Caco-2 (cell line): ENCODE data around the gene OMP. TPM values are rescaled to one million over a fixed set of nuclear protein-coding genes. Genes with fewer than 3 reads are reported as not detected.

ENCODE experiments used
- BruUV-seq: library from RNA; stranded (reverse); fragments of 400-500 nt; replicated peaks from 2 replicates; lab custom pipeline; 2021; lab: Mats Ljungman, UMichigan
- CTCF ChIA-PET: fragments of 300-600 bp; sonication (Branson Sonifier 250); formaldehyde crosslinking; loops from one replicate; lab custom pipeline; 2022; ENCODE audit warnings: antibody characterized with exemption; lab: Charles Lee
- POLR2A ChIA-PET: fragments of 300-600 bp; sonication (Branson Sonifier 250); formaldehyde crosslinking; loops from one replicate; lab custom pipeline; 2022; ENCODE audit warnings: antibody characterized with exemption; lab: Charles Lee
- DNase-seq, 2 experiments: peaks; one replicate each; pipeline versions ENCODE4 v3.0.0 to v3.0.0-alpha.2; 2020 to 2022
- H3K27me3 ChIP-seq: replicated peaks from 2 replicates; pipeline ENCODE4 v1.6.0; 2011; ENCODE audit warnings: low read length; ENCODE audit not compliant: control insufficient read depth, insufficient read depth
- H3K36me3 ChIP-seq: 2 replicates; pipeline ENCODE4 v1.5.1; 2011; ENCODE audit warnings: low read length; ENCODE audit not compliant: control insufficient read depth, insufficient read depth
- H3K4me1 ChIP-seq: fragments of 250-450 bp; sonication (Bioruptor Pico); 2 replicates; pipeline ENCODE4 v1.5.1; 2020; ENCODE audit warnings: mild to moderate bottlenecking
- H3K4me3 ChIP-seq: 2 replicates; pipeline ENCODE4 v1.5.1; 2011; ENCODE audit warnings: low read depth, mild to moderate bottlenecking, control low read depth, low read length
- H3K9me3 ChIP-seq: fragments of 250-450 bp; sonication (Bioruptor Pico); 2 replicates; pipeline ENCODE4 v1.5.1; 2020; ENCODE audit warnings: mild to moderate bottlenecking, moderate library complexity
- H3K27ac Mint-ChIP-seq: one replicate; pipeline ENCODE4 v1.8.0; 2022; ENCODE audit warnings: mixed read lengths; ENCODE audit not compliant: unreplicated experiment
- H3K27me3 Mint-ChIP-seq: one replicate; pipeline ENCODE4 v1.8.0; 2022; ENCODE audit warnings: mixed read lengths; ENCODE audit not compliant: insufficient read depth, unreplicated experiment
- H3K36me3 Mint-ChIP-seq: one replicate; pipeline ENCODE4 v1.8.0; 2022; ENCODE audit warnings: mild to moderate bottlenecking, mixed read lengths; ENCODE audit not compliant: insufficient read depth, unreplicated experiment
- H3K4me1 Mint-ChIP-seq: one replicate; pipeline ENCODE4 v1.8.0; 2022; ENCODE audit warnings: low read depth, mixed read lengths; ENCODE audit not compliant: unreplicated experiment
- H3K4me3 Mint-ChIP-seq: one replicate; pipeline ENCODE4 v1.8.0; 2022; ENCODE audit warnings: mild to moderate bottlenecking, moderate library complexity, mixed read lengths; ENCODE audit not compliant: unreplicated experiment
- H3K9me3 Mint-ChIP-seq: one replicate; pipeline ENCODE4 v1.8.0; 2022; ENCODE audit warnings: mixed read lengths; ENCODE audit not compliant: unreplicated experiment
- intact Hi-C: fragments of 100-400 bp; cut with micrococcal nuclease; formaldehyde crosslinking; loops from one replicate; pipeline ENCODE4 v1.10.0; 2022; ENCODE audit not compliant: unreplicated experiment
- total RNA-seq: library from RNA; stranded (reverse); gene quantifications from 2 replicates; pipeline ENCODE4 v1.2.3, GENCODE V29; 2022
- TF ChIP-seq, protein P1 (sequence below), 2 experiments: fragments of 200-600 bp in 1 of 2; IDR thresholded peaks; 1 replicate in 1 of 2; 2 replicates in 1 of 2; pipeline versions ENCODE4 v1.5.1 to v1.8.0; 2011 to 2022; ENCODE audit warnings: antibody characterized with exemption in 1 of 2, control low read depth in 1 of 2, inconsistent platforms in 1 of 2, low read depth in 1 of 2, low read length in 1 of 2, mild to moderate bottlenecking in 1 of 2, moderate library complexity in 1 of 2; ENCODE audit not compliant: insufficient read depth in 1 of 2, severe bottlenecking in 1 of 2, unreplicated experiment in 1 of 2

OMP gene
- total RNA-seq, 1 experiment from 2014 or later = 0.70 TPM

DNA sequence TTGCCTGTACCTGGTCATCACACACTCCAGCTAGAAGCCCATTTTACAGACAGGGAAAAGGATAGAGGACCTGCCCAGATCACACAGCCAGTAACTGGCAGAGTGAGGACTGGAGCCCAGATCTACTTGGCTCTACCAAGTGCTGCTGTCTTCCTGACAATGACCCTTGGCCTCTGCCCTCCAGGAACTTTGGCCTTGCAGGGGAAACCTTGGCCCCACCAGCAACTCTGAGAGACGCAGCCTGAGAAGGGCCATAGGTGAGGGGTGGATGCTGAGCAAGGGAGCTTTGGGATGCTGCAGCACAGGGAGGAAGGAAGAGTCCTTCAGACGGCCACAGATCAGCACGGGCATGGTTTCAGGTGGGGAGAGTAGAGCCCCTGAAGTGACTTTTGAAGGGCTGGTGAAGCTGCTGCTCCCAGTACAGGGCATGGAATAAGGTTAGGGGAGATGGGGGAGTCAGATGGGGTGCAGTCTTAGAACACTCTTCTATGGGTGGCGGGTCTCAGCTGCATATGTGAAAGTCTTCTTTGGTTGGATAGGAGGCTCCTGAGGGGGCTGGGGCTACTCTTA lies 37.9 kb upstream of the OMP start:
- H3K4me1 Mint-ChIP-seq = peaks cover 33% of the 10 kb centered on the region
- H3K36me3 ChIP-seq = no peaks in the 10 kb centered on the region
- no TSS peak for BruUV-seq
- TF ChIP-seq, protein P1, sequence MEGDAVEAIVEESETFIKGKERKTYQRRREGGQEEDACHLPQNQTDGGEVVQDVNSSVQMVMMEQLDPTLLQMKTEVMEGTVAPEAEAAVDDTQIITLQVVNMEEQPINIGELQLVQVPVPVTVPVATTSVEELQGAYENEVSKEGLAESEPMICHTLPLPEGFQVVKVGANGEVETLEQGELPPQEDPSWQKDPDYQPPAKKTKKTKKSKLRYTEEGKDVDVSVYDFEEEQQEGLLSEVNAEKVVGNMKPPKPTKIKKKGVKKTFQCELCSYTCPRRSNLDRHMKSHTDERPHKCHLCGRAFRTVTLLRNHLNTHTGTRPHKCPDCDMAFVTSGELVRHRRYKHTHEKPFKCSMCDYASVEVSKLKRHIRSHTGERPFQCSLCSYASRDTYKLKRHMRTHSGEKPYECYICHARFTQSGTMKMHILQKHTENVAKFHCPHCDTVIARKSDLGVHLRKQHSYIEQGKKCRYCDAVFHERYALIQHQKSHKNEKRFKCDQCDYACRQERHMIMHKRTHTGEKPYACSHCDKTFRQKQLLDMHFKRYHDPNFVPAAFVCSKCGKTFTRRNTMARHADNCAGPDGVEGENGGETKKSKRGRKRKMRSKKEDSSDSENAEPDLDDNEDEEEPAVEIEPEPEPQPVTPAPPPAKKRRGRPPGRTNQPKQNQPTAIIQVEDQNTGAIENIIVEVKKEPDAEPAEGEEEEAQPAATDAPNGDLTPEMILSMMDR (IDR thresholded peaks at IDR 0.05; ENCODE audit: insufficient read depth in 1 of 2, low read depth in 1 of 2, low read length in 1 of 2, severe bottlenecking in 1 of 2, unreplicated experiment in 1 of 2) = no peak
- DNase-seq = peak in 1 of 2 experiments; percentile 32
- H3K27ac Mint-ChIP-seq = no peak overlapping the region
- no peaks in the 10 kb centered on the region for H3K27me3 Mint-ChIP-seq
- no peak overlapping the region for H3K4me3 ChIP-seq
- peaks cover 9% of the 10 kb centered on the region for H3K9me3 Mint-ChIP-seq
- no peak overlapping the region for H3K4me3 Mint-ChIP-seq
- H3K9me3 ChIP-seq = peaks cover 13% of the 10 kb centered on the region; the same call in 1 of the 2 replicates
- intact Hi-C loops = no loop called here
- peaks cover 26% of the 10 kb centered on the region for H3K4me1 ChIP-seq
- ChIA-PET POLR2A (interaction anchor here (0.6 kb wide), 1 partner anchor 208 kb away, joined by 6 read pairs; no protein-coding TSS in a partner anchor), CTCF (interaction anchor here (0.7 to 4.1 kb wide), 4 partner anchors 17 to 145 kb away, joined by 3 to 47 read pairs (median 3); no protein-coding TSS in a partner anchor)
- H3K27me3 ChIP-seq = no peaks in the 10 kb centered on the region
- peaks cover 9% of the 10 kb centered on the region for H3K36me3 Mint-ChIP-seq

DNA sequence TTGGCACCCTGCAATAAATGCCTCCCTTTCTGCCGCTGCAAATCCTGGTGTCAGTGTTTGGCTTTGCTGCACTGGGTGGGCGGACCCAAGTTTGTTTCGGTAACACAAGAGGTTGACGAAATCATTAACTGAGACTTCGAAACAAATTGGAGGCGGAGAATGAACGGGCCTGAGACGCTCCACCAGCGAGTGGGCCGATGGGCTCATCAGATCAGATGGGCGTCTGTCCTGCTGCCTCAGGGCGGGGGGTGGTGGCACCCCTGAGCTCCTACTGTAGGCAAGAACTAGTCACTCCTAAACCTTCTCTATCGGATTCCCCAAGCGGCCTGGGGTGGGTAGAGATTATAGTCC lies 36.8 kb upstream of the OMP start:
- peaks cover 3% of the 10 kb centered on the region for H3K9me3 Mint-ChIP-seq
- ChIA-PET POLR2A (no interaction called here), CTCF (interaction anchor here (0.6 to 4.1 kb wide), 5 partner anchors 18 to 344 kb away, joined by 3 to 47 read pairs (median 6); no protein-coding TSS in a partner anchor)
- H3K4me3 Mint-ChIP-seq = peak overlapping the region; percentile 88
- H3K4me1 ChIP-seq = peaks cover 23% of the 10 kb centered on the region
- H3K9me3 ChIP-seq = peaks cover 9% of the 10 kb centered on the region; the same call in 1 of the 2 replicates
- DNase-seq = peak; percentile 39 to 48
- H3K27me3 ChIP-seq = no peaks in the 10 kb centered on the region
- no peaks in the 10 kb centered on the region for H3K36me3 ChIP-seq
- intact Hi-C loops = loop anchor here (1.0 kb wide), 2 partner anchors 19 to 25 kb away; no protein-coding TSS in a partner anchor
- H3K27me3 Mint-ChIP-seq = no peaks in the 10 kb centered on the region
- peak overlapping the region; percentile 69 for H3K27ac Mint-ChIP-seq
- TSS peak; percentile 32 for BruUV-seq
- peaks cover 28% of the 10 kb centered on the region for H3K4me1 Mint-ChIP-seq
- H3K4me3 ChIP-seq = peak overlapping the region; percentile 54
- TF ChIP-seq, protein P1 (IDR thresholded peaks at IDR 0.05; ENCODE audit: insufficient read depth in 1 of 2, low read depth in 1 of 2, low read length in 1 of 2, severe bottlenecking in 1 of 2, unreplicated experiment in 1 of 2) = no peak
- peaks cover 9% of the 10 kb centered on the region for H3K36me3 Mint-ChIP-seq

DNA sequence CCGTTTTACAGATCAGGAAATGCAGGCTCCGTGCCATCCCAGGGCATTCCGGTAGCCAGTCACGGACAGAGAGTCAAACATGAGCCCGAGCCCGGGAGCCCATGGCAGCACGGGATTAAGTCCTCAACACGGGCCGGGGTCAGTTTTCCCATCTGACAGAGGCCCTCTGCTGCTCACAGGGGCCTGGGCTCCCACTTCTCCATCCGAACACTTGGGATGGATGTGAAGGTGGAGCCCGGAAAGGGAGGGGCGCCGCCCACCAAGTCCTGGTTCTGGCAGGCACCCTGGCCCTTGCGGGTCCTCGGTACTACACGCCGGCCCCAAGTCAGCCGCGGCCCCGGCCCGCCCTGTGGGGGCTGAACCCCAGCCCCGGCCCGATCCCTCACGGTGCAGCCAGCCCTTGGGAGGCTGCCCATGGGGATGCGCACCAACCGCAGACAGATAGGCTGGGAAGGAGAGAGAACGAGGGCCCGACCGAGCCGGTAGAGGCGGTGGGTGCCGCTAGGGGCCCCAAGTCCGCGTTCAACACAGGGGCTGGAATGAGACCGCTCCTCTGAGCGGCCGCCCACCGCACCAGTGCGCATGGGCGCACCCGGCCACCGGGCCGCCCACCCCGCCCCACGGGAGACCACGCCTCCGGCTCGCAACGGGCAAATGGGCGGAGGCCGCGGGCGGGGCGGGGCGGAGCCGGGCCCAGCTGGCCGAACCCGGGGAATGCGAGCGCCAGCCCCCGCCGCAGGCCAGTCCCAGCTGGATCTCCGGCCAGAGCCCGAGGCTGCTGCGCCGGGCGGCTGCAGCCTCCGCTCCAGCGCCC lies 36.2 kb upstream of the OMP start, which contains the start of gene CAPN5:
CAPN5 (plus strand) TSS at position 743 of the 814 bp plus-strand sequence. CDS start 17,916 bp downstream, outside the sequence.
- H3K36me3 Mint-ChIP-seq = peaks cover 9% of the 10 kb centered on the region
- Histone ChIP-seq H3K9me3 (peaks cover 3% of the 10 kb centered on the region; the same call in 1 of the 2 replicates), H3K36me3 (no peaks in the 10 kb centered on the region), H3K4me1 (peaks cover 18% of the 10 kb centered on the region), H3K4me3 (peak within 1 kb of the TSS; percentile 82), H3K27me3 (no peaks in the 10 kb centered on the region)
- TF ChIP-seq, protein P1 (IDR thresholded peaks at IDR 0.05; ENCODE audit: insufficient read depth in 1 of 2, low read depth in 1 of 2, low read length in 1 of 2, severe bottlenecking in 1 of 2, unreplicated experiment in 1 of 2) = peak in 1 of 2 experiments; percentile 81
- DNase-seq = peak; percentile 96 to 100
- peaks cover 22% of the 10 kb centered on the region for H3K4me1 Mint-ChIP-seq
- ChIA-PET POLR2A (interaction anchor here (0.6 to 1.0 kb wide), 7 partner anchors 9 to 510 kb away, joined by 3 to 5 read pairs (median 3); no protein-coding TSS in a partner anchor), CTCF (interaction anchor here (0.6 to 4.1 kb wide), 15 partner anchors 8 to 692 kb away, joined by 3 to 47 read pairs (median 4); partner anchors contain the start of gene MYO7A)
- intact Hi-C loops = loop anchor here (1.0 kb wide), 2 partner anchors 19 to 25 kb away; no protein-coding TSS in a partner anchor
- peak within 1 kb of the TSS; percentile 88 for H3K4me3 Mint-ChIP-seq
- BruUV-seq = no TSS peak
- no peaks in the 10 kb centered on the region for H3K9me3 Mint-ChIP-seq
- peak within 1 kb of the TSS; percentile 69 for H3K27ac Mint-ChIP-seq
- no peaks in the 10 kb centered on the region for H3K27me3 Mint-ChIP-seq
